Calu3 (cell line): ENCODE measurements around the gene PER1. TPM values are rescaled to one million over a fixed set of nuclear protein-coding genes. Genes with fewer than 3 reads are reported as not detected.
"Not testable (repeated sequence)": the region's sequence is repeated elsewhere in the genome, so short reads cannot be mapped to it uniquely, and the experiment has no call there.

Source experiments
- BruUV-seq: library from RNA; stranded (reverse); fragments of 400-500 nt; replicated peaks from 2 replicates; lab custom pipeline; 2021; lab: Mats Ljungman, UMichigan
- CTCF ChIA-PET: fragments of 300-600 bp; sonication (Branson Sonifier 250); formaldehyde crosslinking; loops from one replicate; lab custom pipeline; 2022; ENCODE audit warnings: antibody characterized with exemption; lab: Charles Lee
- DNase-seq: peaks from one replicate; pipeline ENCODE4 v3.0.0; 2022
- H3K27ac Mint-ChIP-seq: one replicate; pipeline ENCODE4 v1.8.0; 2022; ENCODE audit warnings: mixed read lengths; ENCODE audit not compliant: unreplicated experiment
- H3K27me3 Mint-ChIP-seq: one replicate; pipeline ENCODE4 v1.8.0; 2022; ENCODE audit warnings: mixed read lengths; ENCODE audit not compliant: unreplicated experiment
- H3K36me3 Mint-ChIP-seq: one replicate; pipeline ENCODE4 v1.8.0; 2022; ENCODE audit warnings: mild to moderate bottlenecking, moderate library complexity, mixed read lengths; ENCODE audit not compliant: insufficient read depth, unreplicated experiment
- H3K4me1 Mint-ChIP-seq: one replicate; pipeline ENCODE4 v1.8.0; 2022; ENCODE audit warnings: mild to moderate bottlenecking, low read depth, mixed read lengths; ENCODE audit not compliant: unreplicated experiment
- H3K4me3 Mint-ChIP-seq: one replicate; pipeline ENCODE4 v1.8.0; 2022; ENCODE audit warnings: mild to moderate bottlenecking, low read depth, moderate library complexity, mixed read lengths; ENCODE audit not compliant: unreplicated experiment
- H3K9me3 Mint-ChIP-seq: one replicate; pipeline ENCODE4 v1.8.0; 2022; ENCODE audit warnings: low read depth, mixed read lengths; ENCODE audit not compliant: unreplicated experiment
- intact Hi-C: fragments of 100-400 bp; cut with micrococcal nuclease; formaldehyde crosslinking; loops from one replicate; pipeline ENCODE4 v1.10.0; 2022; ENCODE audit not compliant: unreplicated experiment
- total RNA-seq: library from RNA; stranded (reverse); gene quantifications from 2 replicates; pipeline ENCODE4 v1.2.3, GENCODE V29; 2022
- TF ChIP-seq, protein P1 (sequence below): fragments of 200-600 bp; IDR thresholded peaks from one replicate; pipeline ENCODE4 v1.8.0; 2022; ENCODE audit warnings: antibody characterized with exemption; ENCODE audit not compliant: unreplicated experiment

PER1 gene
- total RNA-seq, 1 experiment from 2014 or later, result 16.1 TPM

DNA sequence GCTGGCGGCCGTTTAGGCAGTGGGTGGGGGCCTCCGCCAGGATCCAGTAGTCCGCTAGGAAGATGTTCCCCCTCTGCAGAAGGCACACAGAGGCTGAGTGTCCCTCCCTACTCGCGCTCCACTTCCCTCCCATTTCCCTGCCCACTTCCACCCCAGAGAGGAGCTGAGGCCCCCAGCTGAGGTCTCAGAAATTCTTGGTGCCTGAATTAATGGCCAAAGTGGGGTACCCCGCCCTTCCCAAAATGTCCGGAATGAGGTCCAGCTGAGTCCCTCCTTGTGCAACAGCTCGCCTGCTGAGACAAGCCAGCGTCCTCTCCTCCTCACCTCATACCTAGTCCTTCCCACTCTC is 41.8 kb downstream of the PER1 start:
- intact Hi-C loops, result no loop called here
- CTCF ChIA-PET, result interaction anchor here (1.1 to 2.0 kb wide), 5 partner anchors 10 to 51 kb away, joined by 3 to 11 read pairs (median 4); no protein-coding TSS in a partner anchor
- Mint-ChIP-seq H3K4me1 (peaks cover 24% of the 10 kb centered on the region), H3K27ac (no peak overlapping the region), H3K9me3 (no peaks in the 10 kb centered on the region), H3K27me3 (peaks cover 47% of the 10 kb centered on the region), H3K36me3 (peaks cover 4% of the 10 kb centered on the region), H3K4me3 (no peak overlapping the region)
- no peak for DNase-seq
- TF ChIP-seq, protein P1, sequence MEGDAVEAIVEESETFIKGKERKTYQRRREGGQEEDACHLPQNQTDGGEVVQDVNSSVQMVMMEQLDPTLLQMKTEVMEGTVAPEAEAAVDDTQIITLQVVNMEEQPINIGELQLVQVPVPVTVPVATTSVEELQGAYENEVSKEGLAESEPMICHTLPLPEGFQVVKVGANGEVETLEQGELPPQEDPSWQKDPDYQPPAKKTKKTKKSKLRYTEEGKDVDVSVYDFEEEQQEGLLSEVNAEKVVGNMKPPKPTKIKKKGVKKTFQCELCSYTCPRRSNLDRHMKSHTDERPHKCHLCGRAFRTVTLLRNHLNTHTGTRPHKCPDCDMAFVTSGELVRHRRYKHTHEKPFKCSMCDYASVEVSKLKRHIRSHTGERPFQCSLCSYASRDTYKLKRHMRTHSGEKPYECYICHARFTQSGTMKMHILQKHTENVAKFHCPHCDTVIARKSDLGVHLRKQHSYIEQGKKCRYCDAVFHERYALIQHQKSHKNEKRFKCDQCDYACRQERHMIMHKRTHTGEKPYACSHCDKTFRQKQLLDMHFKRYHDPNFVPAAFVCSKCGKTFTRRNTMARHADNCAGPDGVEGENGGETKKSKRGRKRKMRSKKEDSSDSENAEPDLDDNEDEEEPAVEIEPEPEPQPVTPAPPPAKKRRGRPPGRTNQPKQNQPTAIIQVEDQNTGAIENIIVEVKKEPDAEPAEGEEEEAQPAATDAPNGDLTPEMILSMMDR, result no peak
- BruUV-seq, result no TSS peak

DNA sequence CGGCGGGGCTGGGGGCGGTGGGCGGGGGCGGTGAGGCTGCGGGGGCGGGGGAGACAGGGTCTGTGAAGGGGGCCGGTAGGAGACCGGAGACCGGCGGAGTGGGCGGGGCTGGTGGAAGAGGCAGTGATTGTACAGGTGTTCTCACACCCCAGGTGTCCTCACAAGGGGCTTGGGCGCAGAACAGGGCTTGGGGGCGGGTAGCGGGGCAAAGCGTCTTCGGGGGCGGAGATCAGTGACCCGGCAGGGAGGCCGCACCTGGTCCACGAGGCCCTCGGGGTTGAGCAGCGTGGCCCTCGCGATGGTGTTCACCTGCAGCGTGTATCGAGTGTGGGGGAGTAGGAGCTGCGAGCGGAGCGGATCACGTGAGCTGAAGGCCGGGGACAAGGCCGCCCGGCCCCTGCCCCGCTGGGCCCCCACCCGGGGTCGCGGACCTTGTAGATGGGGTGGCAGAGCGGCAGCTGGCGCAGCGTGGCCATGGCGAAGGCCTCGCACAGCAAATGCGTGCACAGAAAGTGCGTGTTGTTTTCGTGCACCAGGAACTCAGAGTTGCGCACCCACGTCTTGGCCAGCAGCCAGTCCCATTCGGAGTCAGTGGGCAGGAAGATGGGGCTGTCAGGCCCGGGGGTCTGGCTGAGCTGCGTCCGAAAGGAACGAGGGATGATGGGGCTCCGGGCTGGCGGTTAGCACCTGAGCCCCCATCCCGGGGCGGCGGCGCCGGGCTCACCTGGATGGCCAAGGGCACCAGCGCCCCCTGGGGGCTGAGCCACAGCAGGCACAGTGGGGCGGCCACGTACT is 42.3 kb downstream of the PER1 start:
- intact Hi-C loops, result no loop called here
- DNase-seq, result peak; percentile 82
- Mint-ChIP-seq H3K9me3 (no peaks in the 10 kb centered on the region), H3K4me1 (peaks cover 24% of the 10 kb centered on the region), H3K27me3 (peaks cover 42% of the 10 kb centered on the region), H3K36me3 (peaks cover 4% of the 10 kb centered on the region), H3K4me3 (peak overlapping the region; percentile 46), H3K27ac (no peak overlapping the region)
- CTCF ChIA-PET, result interaction anchor here (1.1 to 2.0 kb wide), 5 partner anchors 10 to 50 kb away, joined by 3 to 11 read pairs (median 4); no protein-coding TSS in a partner anchor
- TF ChIP-seq, protein P1, result peak; percentile 76
- BruUV-seq, result no TSS peak

DNA sequence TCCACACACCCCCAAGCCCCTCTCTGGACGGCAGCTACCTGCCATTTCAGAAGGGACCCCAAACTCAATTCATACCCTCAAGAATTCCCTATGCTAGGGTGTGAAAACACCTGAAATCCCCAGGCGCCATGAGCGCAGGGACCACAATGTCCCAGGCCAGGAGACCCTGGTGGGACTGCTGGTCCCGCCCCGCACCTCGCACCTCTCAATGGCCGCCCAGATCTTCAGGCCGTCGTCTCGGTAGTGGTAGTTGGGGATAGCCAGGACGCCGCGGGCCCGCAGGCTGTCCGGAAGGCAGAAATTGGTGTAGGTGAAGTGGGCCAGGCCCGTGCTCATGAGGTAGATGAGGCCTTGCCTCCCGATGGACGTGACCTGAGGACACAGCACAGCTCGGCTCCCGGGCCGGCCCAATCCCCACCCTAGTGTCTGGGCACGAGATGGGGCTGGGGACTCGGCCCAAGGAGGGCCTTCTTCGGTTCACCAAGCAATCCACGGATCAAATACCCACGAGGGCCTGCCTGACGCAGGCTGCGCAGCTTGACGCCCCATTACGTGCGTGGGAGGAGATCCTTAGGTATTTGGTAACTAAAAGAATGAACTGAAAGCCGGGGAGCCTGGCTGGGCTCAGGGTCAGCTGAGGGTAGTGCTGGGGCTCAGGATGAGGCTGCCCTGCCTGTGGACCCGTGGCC is 43.1 kb downstream of the PER1 start:
- TF ChIP-seq, protein P1, result no peak
- Mint-ChIP-seq H3K4me1 (peaks cover 24% of the 10 kb centered on the region), H3K36me3 (peaks cover 4% of the 10 kb centered on the region), H3K27me3 (peaks cover 34% of the 10 kb centered on the region), H3K9me3 (no peaks in the 10 kb centered on the region), H3K4me3 (peak overlapping the region; percentile 46), H3K27ac (no peak overlapping the region)
- no peak for DNase-seq
- CTCF ChIA-PET, result interaction anchor here (0.8 to 2.0 kb wide), 6 partner anchors 11 to 49 kb away, joined by 4 to 11 read pairs (median 4); no protein-coding TSS in a partner anchor
- BruUV-seq, result no TSS peak
- intact Hi-C loops, result no loop called here

DNA sequence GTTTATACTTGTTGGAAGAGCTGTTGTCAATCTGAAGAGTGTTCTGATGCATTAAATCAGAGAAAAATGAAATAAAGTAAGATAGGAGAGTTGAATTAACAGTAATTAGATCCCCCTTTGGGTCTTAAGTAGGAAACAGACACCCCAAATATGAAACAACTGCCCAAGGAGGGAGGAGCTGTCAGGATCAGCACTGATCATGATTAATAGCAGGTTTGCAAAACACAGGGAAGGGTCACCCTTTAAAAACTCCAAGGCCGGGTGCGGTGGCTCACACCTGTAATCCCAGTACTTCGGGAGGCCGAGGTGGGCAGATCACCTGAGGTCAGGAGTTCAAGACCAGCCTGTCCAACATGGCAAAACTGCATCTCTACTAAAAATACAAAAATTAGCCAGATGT is 45.2 kb downstream of the PER1 start:
- H3K36me3 Mint-ChIP-seq, H3K4me3 Mint-ChIP-seq, BruUV-seq, H3K9me3 Mint-ChIP-seq, intact Hi-C loops, DNase-seq, H3K27ac Mint-ChIP-seq, CTCF ChIA-PET: not testable (repeated sequence)
- Mint-ChIP-seq H3K27me3 (peaks cover 14% of the 10 kb centered on the region), H3K4me1 (peaks cover 31% of the 10 kb centered on the region)
